ENCODE measurements around the gene CRYBA2.

- TF ChIP-seq CTCF (IDR thresholded peaks at IDR 0.05): no peak
- no peak for TF ChIP-seq ZFX (IDR thresholded peaks at IDR 0.05; ENCODE audit: borderline replicate concordance)
These were observed 31.3 kb downstream of the CRYBA2 start for GRCh38 chr2:218961651-218962570.

Measured in 22Rv1 (cell line).